ENCODE results near the gene IFNL2. TPM values are rescaled to one million over a fixed set of nuclear protein-coding genes. Genes with fewer than 3 reads are reported as not detected.

IFNL2 gene
- total RNA-seq, 1 donor from 2014 or later: not detected

GRCh38 chr19:39297931-39298634, 29.9 kb downstream of the IFNL2 start:
- no peak for DNase-seq (ENCODE audit: low read depth, low spot score)
- TF ChIP-seq, protein P1, sequence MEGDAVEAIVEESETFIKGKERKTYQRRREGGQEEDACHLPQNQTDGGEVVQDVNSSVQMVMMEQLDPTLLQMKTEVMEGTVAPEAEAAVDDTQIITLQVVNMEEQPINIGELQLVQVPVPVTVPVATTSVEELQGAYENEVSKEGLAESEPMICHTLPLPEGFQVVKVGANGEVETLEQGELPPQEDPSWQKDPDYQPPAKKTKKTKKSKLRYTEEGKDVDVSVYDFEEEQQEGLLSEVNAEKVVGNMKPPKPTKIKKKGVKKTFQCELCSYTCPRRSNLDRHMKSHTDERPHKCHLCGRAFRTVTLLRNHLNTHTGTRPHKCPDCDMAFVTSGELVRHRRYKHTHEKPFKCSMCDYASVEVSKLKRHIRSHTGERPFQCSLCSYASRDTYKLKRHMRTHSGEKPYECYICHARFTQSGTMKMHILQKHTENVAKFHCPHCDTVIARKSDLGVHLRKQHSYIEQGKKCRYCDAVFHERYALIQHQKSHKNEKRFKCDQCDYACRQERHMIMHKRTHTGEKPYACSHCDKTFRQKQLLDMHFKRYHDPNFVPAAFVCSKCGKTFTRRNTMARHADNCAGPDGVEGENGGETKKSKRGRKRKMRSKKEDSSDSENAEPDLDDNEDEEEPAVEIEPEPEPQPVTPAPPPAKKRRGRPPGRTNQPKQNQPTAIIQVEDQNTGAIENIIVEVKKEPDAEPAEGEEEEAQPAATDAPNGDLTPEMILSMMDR (conservative IDR thresholded peaks at IDR 0.05): no peak
- H3K27me3 Mint-ChIP-seq (ENCODE audit: low read depth): peaks cover 62% of the 10 kb centered on the region
- no peak overlapping the region for H3K27ac Mint-ChIP-seq (ENCODE audit: unreplicated experiment)
- no peaks in the 10 kb centered on the region for H3K36me3 Mint-ChIP-seq (ENCODE audit: low read depth)
- no peaks in the 10 kb centered on the region for H3K4me1 Mint-ChIP-seq
- no peaks in the 10 kb centered on the region for H3K9me3 Mint-ChIP-seq
- no peak overlapping the region for H3K4me3 Mint-ChIP-seq

GRCh38 chr19:39299404-39299803, 31.2 kb downstream of the IFNL2 start:
- no peaks in the 10 kb centered on the region for H3K4me1 Mint-ChIP-seq
- H3K27me3 Mint-ChIP-seq (ENCODE audit: low read depth): peaks cover 62% of the 10 kb centered on the region

GRCh38 chr19:39299832-39300231, 31.6 kb downstream of the IFNL2 start:
- H3K36me3 Mint-ChIP-seq (ENCODE audit: low read depth): no peaks in the 10 kb centered on the region
- no peak overlapping the region for H3K27ac Mint-ChIP-seq (ENCODE audit: unreplicated experiment)
- H3K4me1 Mint-ChIP-seq: no peaks in the 10 kb centered on the region
- H3K27me3 Mint-ChIP-seq (ENCODE audit: low read depth): peaks cover 65% of the 10 kb centered on the region
- H3K4me3 Mint-ChIP-seq: no peak overlapping the region
- TF ChIP-seq, protein P1 (conservative IDR thresholded peaks at IDR 0.05): no peak
- no peaks in the 10 kb centered on the region for H3K9me3 Mint-ChIP-seq
- DNase-seq (ENCODE audit: low read depth, low spot score): no peak

More at GRCh38 chr19:39299404-39299803, 31.2 kb downstream of the IFNL2 start:
- no peak overlapping the region for H3K4me3 Mint-ChIP-seq
- TF ChIP-seq, protein P1 (conservative IDR thresholded peaks at IDR 0.05): no peak
- DNase-seq (ENCODE audit: low read depth, low spot score): no peak
- no peak overlapping the region for H3K27ac Mint-ChIP-seq (ENCODE audit: unreplicated experiment)
- no peaks in the 10 kb centered on the region for H3K9me3 Mint-ChIP-seq
- no peaks in the 10 kb centered on the region for H3K36me3 Mint-ChIP-seq (ENCODE audit: low read depth)

DNA sequence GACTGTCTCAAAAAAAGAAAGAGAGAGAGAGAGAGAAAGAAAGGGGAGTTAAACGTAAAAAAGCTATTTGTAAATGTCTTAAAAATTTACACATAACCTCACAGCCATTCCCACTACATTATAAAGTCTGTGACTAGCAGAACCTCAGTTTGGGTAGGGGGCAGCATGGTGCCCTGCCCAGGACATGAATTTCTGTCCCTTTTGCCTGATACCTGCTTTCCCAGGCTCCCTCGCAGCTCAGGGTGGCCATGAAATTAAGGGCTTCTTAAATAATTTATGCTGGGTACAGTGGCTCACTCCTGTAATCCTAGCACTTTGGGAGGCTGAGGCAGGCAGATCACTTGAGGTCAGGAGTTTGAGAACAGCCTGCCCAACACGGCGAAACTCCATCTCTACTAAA, 32.8 kb downstream of the IFNL2 start:
- H3K4me1 Mint-ChIP-seq: no peaks in the 10 kb centered on the region
- TF ChIP-seq, protein P1 (conservative IDR thresholded peaks at IDR 0.05): no peak

DNA sequence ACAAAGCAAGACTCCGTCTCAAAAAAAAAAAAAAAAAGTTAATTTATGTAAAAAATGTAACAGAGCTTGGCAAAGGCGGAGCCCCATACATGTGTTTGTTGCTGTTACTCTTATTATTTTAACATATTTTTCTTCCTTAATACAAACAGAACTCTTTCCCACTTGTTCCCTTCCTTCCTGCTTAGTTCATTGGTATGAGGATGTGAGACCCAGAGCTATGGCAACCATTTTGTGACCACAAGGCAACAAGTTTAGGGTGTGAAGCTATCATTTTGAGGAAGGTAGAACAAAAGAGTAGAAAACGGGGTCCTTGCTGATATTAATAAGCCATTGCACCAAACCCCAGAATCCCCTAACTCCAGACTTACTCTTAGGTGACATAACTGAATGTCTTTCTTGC, 33.4 kb downstream of the IFNL2 start:
- no peak for DNase-seq (ENCODE audit: low read depth, low spot score)
- no peak overlapping the region for H3K4me3 Mint-ChIP-seq
- H3K4me1 Mint-ChIP-seq: no peaks in the 10 kb centered on the region
- no peak overlapping the region for H3K27ac Mint-ChIP-seq (ENCODE audit: unreplicated experiment)
- no peaks in the 10 kb centered on the region for H3K36me3 Mint-ChIP-seq (ENCODE audit: low read depth)
- peaks cover 72% of the 10 kb centered on the region for H3K27me3 Mint-ChIP-seq (ENCODE audit: low read depth)
- no peaks in the 10 kb centered on the region for H3K9me3 Mint-ChIP-seq
- TF ChIP-seq, protein P1 (conservative IDR thresholded peaks at IDR 0.05): no peak

More for the DNA sequence above, 32.8 kb downstream of the IFNL2 start:
- no peaks in the 10 kb centered on the region for H3K9me3 Mint-ChIP-seq
- peaks cover 72% of the 10 kb centered on the region for H3K27me3 Mint-ChIP-seq (ENCODE audit: low read depth)
- no peak overlapping the region for H3K4me3 Mint-ChIP-seq
- DNase-seq (ENCODE audit: low read depth, low spot score): no peak
- H3K27ac Mint-ChIP-seq (ENCODE audit: unreplicated experiment): no peak overlapping the region
- H3K36me3 Mint-ChIP-seq (ENCODE audit: low read depth): no peaks in the 10 kb centered on the region
